GM18526 (cell line): Measurements from ENCODE around the gene ZNF497.

ENCODE experiments used
- POLR2A ChIP-seq: IDR thresholded peaks from 3 replicates; pipeline ENCODE4 v1.6.1; 2011; ENCODE audit not compliant: insufficient read length; ENCODE audit errors: extremely low read depth

The ZNF497 gene

DNA sequence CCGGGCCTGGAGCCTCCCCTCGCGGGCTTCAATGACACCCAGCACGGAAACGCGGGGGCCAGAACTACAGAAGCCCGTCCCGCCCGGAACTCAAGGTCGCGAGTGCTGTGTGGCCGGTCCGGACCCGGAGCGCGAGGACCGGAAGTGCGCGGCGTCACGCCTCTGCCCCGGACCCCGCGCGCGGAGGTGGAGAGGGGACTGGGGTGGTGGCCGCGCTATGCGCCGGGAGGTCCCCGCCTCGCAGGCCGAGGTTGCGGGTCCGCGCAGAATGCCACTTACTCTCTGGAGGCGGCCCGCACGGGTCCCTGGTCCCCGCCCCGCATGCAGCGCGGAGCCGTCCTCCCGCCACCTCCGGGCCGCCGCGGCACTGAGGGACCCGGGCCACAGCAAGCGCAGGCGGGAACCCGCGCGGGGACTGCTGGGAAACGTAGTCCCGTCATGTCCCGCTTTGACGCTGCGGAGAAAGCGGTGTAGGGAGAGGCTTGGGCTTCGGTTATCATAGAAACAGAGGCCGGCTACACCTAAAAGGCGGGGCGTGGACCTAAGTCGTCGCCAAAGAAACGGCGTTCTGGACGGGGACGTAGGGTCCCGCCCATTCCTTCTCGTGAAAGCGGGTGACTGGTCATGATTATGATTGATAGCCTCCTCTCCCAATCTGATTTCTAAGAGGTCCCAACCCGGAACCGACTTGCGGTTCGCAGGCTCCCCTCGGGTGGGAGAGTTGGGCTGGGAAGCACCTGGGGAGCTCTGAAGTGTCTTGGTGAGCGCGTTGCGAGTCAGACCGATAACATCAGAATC lies 18.3 kb upstream of the ZNF497 start, which contains the start of gene ZNF837:
Gene ZNF837 (minus strand): TSS at position 369 of the 798 bp plus-strand sequence. CDS start 11,698 bp downstream, outside the sequence.
- peak; percentile 70 for TF ChIP-seq POLR2A

DNA sequence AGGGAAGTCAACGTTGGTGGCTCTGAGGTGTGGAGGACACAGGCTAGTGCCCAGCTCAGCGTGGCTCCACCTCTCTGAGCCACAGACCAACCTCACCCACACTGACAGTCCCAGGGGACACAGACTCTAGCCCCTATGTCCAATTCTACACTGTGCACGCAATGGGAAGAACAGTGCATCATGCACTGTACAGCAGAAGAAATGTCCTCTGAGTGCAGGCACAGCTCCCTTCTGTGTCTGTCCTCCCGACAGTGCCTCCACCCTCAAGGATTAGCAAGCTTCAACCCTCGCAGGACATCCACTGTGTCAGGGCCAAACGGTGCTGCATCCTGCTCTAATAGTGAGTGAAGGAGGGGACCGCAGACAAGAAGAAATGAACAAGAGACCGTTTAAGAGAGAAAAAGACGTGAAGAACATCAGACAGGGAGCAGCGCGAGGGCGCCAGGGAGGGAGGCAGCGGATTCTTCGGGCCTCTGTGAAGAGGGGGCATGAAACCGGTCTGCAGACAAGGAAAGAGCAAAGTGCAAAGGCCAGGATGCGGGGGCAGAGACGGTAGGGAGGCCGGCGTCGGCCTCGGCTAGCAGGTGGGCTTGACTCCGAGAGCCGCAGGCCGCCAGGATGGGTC lies 17.6 kb upstream of the ZNF497 start:
- no peak for TF ChIP-seq POLR2A

DNA sequence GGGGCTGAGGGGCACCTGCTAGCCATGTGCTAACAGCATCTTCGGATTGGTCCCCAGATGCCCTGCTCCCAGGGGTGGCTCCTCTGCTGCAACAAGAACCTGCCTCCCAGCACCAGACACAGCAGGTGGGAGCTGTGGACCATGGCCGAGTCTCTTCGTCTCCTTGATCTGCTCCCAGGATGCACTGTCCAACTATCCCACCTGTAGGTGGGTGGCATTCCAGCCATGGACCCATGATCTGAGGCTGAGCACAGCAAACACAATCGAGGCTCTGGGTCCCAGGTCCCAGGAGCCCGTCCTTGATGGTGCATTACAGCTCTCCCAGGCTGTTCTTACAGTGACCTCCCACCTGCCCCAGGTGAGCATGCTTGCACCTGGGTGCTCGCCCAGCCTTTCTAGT lies 16.7 kb upstream of the ZNF497 start:
- TF ChIP-seq POLR2A = no peak

DNA sequence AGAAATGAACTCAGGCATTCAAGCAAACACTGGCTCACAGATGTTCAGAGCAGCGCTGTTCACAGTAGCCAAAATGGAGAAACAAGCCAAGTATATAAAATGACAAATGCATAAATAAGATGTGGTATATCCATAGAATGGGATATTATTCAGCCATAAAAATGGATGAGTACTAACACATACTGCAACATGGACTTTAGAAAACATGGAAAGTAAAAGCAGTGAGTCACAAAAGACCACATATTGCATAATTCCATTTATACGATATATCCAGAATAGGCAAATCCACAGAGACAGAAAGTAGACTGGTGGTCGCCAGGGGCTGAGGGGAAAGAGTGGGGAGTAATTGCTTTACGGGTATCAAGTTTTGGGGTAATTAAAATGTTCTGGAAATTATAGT lies 11.6 kb upstream of the ZNF497 start:
- TF ChIP-seq POLR2A = no peak

- no peak for TF ChIP-seq POLR2A
These were observed 10.0 kb upstream of the ZNF497 start for GRCh38 chr19:58372311-58373133.

- no peak for TF ChIP-seq POLR2A
These were observed 6.2 kb upstream of the ZNF497 start for GRCh38 chr19:58368561-58369360.

DNA sequence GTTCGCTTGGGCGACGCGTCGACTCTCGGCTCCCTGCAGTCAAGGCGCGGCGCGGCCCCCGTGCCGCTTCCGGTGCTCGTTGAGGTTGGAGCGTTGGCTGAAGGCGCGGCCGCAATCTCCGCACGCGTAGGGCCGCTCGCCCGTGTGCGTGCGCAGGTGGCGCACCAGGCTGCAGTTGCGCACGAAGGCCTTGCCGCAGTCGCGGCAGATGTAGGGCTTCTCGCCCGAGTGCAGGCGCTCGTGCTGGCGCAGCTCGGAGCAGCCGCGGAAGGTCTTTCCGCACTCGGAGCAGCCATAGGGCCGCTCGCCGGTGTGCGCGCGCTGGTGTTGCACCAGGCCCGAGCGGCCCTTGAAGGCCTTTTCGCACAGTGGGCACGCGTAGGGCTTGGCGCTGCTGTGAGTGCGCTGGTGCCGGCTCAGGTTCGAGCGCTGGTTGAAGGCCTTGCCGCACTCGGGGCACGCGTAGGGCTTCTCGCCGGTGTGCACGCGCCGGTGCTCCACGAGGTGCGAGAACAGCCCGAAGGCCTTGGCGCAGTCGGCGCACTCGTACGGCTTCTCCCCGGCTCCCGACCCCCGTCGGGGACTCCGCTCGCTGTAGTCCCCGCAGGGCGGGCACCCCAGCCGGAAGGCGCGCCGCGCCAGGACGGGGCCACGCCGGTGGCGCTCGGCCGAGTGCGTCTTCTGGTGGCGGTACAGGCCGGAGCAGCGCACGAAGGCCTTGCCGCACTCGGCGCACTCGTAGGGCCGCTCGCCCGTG lies 5.3 kb upstream of the ZNF497 start:
- no peak for TF ChIP-seq POLR2A

DNA sequence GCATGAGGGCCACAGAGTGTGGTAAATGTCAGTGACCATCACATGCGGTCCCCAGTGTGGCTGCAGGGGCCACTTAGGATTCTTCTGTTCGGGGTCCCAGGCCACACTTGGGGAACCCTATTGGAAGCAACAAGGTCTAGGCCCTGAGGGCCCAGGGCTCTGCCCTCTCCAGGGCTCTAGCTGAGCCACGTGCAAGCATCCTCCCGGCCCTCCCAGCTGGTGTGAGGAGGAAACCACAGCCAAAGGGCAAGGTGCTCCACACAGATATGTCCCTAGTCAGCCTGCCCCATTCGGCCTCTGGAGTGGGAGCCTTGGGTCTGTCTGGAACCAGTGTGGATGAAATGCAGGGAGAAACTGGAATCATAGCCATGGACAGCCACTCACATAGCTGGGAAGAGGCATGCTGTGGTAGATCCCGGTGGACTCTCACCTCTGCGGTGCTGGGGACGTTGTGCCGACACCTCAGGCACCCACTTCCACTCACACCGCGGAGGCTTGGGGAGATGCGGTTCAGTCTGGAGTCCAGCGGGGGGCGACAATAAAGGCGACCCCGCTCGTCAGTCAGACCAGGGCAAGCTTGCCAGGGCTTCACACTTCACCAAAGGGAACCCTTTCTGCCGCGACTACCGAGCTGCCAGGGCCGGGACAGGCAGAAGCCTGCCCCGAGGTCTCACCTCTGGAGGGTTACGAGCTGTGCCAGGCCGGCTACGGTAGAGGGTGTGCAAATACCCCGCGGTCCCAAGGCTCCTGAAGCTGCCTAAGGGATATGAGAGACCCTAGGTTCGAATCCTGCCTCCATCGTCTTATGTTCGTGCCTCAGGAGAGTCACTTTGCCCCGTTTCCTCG lies 4.3 kb upstream of the ZNF497 start:
- no peak for TF ChIP-seq POLR2A

DNA sequence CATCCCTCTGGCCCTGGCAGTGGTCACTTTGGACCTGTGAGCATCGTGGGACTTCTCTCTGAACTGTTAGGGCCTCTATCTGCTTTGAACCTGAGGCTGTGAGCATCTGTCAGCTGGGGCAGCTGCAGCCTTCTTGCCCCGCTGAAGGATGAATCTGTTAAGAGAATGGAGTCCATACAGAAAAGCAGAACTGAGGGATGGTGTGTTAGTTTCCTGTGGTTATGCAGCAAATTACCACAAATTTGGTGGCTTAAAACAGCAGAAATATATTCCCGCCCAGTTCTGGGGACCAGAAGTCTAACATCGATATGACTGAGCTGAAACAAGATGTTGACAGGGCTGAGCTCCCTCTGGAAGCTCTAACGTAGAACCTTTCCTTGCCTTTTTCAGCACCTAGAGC lies 1.6 kb upstream of the ZNF497 start:
- TF ChIP-seq POLR2A = no peak

DNA sequence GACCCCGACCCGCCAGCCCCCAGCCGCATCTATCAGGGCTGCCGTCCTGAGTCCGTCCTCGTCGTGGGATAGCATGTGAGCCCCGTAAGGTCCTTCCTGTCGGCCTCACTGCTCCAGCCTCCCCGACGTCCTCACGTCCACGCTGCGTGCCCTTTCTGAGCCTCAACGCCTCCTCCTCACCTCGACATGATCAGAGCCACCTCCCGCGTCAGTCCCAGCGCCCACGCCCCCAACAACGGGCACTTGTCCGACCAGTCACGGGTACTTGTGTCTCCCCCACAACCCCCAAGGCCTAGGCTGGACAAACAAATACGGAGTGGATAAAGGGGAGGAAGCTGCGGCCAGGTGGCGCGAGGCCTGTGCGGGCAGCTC lies 665 bp downstream of the ZNF497 start:
- peak; percentile 12 for TF ChIP-seq POLR2A

DNA sequence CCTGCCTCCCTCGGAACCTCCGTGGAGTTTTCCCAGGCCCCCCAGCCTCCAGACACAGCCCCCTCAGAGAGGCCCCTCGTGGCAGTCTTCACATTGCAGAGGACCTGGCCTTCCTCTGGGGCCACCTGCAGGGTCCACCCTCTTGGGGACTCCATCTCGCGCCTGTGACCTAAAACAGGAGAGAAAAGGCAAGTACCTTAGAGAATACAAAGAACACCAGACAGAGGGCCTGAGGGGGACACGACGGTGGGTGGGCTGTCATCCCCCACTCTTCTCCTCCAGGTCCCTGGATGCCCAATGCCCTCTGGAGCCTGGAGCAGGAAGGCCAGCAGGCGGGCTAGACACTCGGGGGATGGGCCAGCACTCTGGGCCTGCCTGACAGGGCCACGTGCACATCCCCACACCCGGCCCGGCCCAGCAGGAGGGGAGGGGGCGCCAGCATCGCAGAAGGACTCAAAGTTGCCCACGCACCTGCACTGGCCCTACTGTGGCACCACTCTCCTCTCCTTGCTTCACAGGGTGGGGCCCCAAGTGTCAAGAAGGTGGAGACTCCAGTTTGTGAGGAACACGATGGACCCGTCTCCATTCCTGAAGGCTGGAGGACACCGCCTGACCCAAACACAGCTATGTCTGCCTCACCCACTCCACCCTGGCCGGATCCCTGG lies 4.9 kb downstream of the ZNF497 start:
- TF ChIP-seq POLR2A = no peak

GRCh38 chr19:58356766-58357480 lies 5.6 kb downstream of the ZNF497 start:
- no peak for TF ChIP-seq POLR2A
